ENCODE data around the gene PRRC1. TPM values are rescaled to one million over a fixed set of nuclear protein-coding genes. Genes with fewer than 3 reads are reported as not detected.

The PRRC1 gene
- total RNA-seq, 4 donors from 2014 or later, result 20.3 to 29.8 (median 24.8) TPM

DNA sequence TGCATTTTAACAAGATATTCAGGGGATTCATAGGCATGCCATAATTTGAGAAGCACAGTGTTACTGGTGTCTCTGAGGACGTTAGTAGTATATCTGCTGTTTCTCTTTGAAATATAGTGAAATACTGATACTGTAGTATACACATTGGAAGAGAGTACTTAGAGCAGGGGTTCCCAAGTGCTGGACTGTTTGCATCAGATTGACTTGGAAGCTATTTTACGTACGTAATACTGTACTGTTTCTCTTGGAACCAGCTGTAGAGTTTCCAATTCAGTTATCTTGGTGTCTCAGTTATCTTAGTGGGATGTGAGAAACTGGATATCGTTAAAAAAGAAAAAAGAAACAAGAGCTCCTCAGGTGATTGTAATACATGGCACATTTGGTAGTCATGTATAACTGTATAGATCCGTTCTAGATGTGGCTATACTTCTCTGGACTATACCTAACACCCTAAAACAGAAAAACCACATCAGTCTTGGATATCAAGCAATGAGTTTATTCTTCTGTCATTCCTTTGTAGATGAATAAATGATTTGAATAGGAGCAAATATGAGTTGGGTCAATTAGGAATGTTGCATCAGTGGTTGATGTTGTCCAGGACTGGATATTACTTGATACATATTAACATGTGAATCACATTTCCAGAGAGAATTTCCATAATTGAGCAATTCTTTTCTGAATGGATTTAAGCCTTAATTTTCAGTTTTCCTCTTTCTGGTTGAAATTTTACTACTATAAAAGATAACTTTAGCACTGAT lies 33.4 kb downstream of the PRRC1 start:
- Histone ChIP-seq H3K4me3 (no peak overlapping the region), H3K27ac (replicated peaks in 1 of 4) (no peak overlapping the region), H3K4me1 (peaks cover 2 to 31% (median 19%) of the 10 kb centered on the region in 4 donors), H3K9me3 (no peaks in the 10 kb centered on the region), H3K36me3 (peaks cover 0 to 43% (median 23%) of the 10 kb centered on the region in 4 donors), H3K27me3 (no peaks in the 10 kb centered on the region)
- intact Hi-C loops (cut with DNase I), result no loop called here
- DNase-seq (ENCODE audit: extremely low spot score), result no peak
- WGBS, result 80% methylated on average over 5 of the region's 5 CpGs
- TF ChIP-seq, protein P1, sequence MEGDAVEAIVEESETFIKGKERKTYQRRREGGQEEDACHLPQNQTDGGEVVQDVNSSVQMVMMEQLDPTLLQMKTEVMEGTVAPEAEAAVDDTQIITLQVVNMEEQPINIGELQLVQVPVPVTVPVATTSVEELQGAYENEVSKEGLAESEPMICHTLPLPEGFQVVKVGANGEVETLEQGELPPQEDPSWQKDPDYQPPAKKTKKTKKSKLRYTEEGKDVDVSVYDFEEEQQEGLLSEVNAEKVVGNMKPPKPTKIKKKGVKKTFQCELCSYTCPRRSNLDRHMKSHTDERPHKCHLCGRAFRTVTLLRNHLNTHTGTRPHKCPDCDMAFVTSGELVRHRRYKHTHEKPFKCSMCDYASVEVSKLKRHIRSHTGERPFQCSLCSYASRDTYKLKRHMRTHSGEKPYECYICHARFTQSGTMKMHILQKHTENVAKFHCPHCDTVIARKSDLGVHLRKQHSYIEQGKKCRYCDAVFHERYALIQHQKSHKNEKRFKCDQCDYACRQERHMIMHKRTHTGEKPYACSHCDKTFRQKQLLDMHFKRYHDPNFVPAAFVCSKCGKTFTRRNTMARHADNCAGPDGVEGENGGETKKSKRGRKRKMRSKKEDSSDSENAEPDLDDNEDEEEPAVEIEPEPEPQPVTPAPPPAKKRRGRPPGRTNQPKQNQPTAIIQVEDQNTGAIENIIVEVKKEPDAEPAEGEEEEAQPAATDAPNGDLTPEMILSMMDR (IDR thresholded peaks at IDR 0.05), result no peak
- no peak for TF ChIP-seq EP300 (IDR thresholded peaks at IDR 0.05)
- TF ChIP-seq POLR2AphosphoS5 (IDR thresholded peaks at IDR 0.05), result no peak
- no peak for TF ChIP-seq POLR2A (IDR thresholded peaks at IDR 0.05; ENCODE audit: low read depth)

DNA sequence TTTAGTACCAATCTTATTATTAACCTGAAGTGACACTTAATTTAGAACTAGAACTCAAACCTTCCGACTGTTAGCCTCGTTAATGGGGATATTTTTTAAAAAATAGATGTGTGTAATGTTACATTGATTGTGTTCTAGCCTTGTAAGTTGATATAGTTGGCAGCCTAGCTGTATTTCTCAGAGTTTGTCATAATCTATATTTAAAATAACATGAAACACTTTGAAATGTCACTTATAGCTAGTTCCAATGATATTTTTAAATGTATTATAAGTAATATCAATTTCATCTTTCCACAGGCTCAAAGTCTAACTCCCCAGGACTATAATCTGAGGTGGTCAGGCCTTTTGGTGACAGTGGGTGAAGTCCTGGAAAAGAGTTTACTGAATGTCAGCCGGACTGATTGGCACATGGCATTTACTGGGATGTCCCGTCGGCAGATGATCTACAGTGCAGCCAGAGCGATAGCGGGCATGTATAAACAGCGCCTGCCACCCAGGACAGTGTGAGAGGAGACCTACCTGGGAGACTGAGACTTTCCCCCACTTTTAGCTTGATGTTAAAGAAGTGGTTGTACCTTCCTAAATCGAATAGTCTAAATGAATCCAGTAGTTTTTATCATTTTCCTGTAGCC lies 34.1 kb downstream of the PRRC1 start:
- DNase-seq (ENCODE audit: extremely low spot score), result no peak
- peak overlapping the region in 2 of 4 donors; percentile 7 to 49 for H3K27ac ChIP-seq (replicated peaks in 1 of 4)
- intact Hi-C loops (cut with DNase I), result no loop called here
- no peaks in the 10 kb centered on the region for H3K9me3 ChIP-seq
- H3K4me3 ChIP-seq, result no peak overlapping the region
- no peak for TF ChIP-seq POLR2AphosphoS5 (IDR thresholded peaks at IDR 0.05)
- TF ChIP-seq, protein P1 (IDR thresholded peaks at IDR 0.05), result no peak
- TF ChIP-seq POLR2A (IDR thresholded peaks at IDR 0.05; ENCODE audit: low read depth), result no peak
- no peak for TF ChIP-seq EP300 (IDR thresholded peaks at IDR 0.05)
- peaks cover 4 to 38% (median 21%) of the 10 kb centered on the region in 4 donors for H3K4me1 ChIP-seq
- peaks cover 0 to 43% (median 23%) of the 10 kb centered on the region in 4 donors for H3K36me3 ChIP-seq
- WGBS, result 73% methylated on average over 9 of the region's 9 CpGs
- no peaks in the 10 kb centered on the region for H3K27me3 ChIP-seq

GRCh38 chr5:127555826-127556225 lies 38.4 kb downstream of the PRRC1 start:
- WGBS, result 16% methylated on average over 1 of the region's 1 CpG
- TF ChIP-seq POLR2AphosphoS5 (IDR thresholded peaks at IDR 0.05) (no peak), POLR2A (IDR thresholded peaks at IDR 0.05; ENCODE audit: low read depth) (no peak), EP300 (IDR thresholded peaks at IDR 0.05) (no peak)
- TF ChIP-seq, protein P1 (IDR thresholded peaks at IDR 0.05), result no peak
- intact Hi-C loops (cut with DNase I), result no loop called here
- Histone ChIP-seq H3K4me3 (no peak overlapping the region), H3K36me3 (peaks cover 0 to 28% (median 16%) of the 10 kb centered on the region in 4 donors), H3K27me3 (no peaks in the 10 kb centered on the region), H3K4me1 (peaks cover 4 to 25% (median 17%) of the 10 kb centered on the region in 4 donors), H3K27ac (replicated peaks in 1 of 4) (no peak overlapping the region), H3K9me3 (no peaks in the 10 kb centered on the region)
- no peak for DNase-seq (ENCODE audit: extremely low spot score)

- H3K4me1 ChIP-seq, result peaks cover 4 to 24% (median 20%) of the 10 kb centered on the region in 4 donors
- DNase-seq (ENCODE audit: extremely low spot score), result no peak
- H3K4me3 ChIP-seq, result no peak overlapping the region
- TF ChIP-seq EP300 (IDR thresholded peaks at IDR 0.05), result no peak
- no peak for TF ChIP-seq POLR2AphosphoS5 (IDR thresholded peaks at IDR 0.05)
- TF ChIP-seq, protein P1 (IDR thresholded peaks at IDR 0.05), result no peak
- TF ChIP-seq POLR2A (IDR thresholded peaks at IDR 0.05; ENCODE audit: low read depth), result no peak
- WGBS, result 97% methylated on average over 3 of the region's 3 CpGs
- H3K27ac ChIP-seq (replicated peaks in 1 of 4), result no peak overlapping the region
- peaks cover 0 to 25% (median 14%) of the 10 kb centered on the region in 4 donors for H3K36me3 ChIP-seq
- H3K9me3 ChIP-seq, result no peaks in the 10 kb centered on the region
- intact Hi-C loops (cut with DNase I), result no loop called here
- no peaks in the 10 kb centered on the region for H3K27me3 ChIP-seq
Observed at GRCh38 chr5:127556609-127557334, 39.3 kb downstream of the PRRC1 start.
